HG03558 (cell line): Measurements from ENCODE around the gene RNF34.

Experiments
- ATAC-seq: cut with Tn5 transposase; IDR thresholded peaks from one replicate; pipeline ENCODE4 v1.9.1; 2021; ENCODE audit warnings: moderate number of reproducible peaks; ENCODE audit not compliant: unreplicated experiment; ENCODE audit errors: extremely low read depth

The RNF34 gene

DNA sequence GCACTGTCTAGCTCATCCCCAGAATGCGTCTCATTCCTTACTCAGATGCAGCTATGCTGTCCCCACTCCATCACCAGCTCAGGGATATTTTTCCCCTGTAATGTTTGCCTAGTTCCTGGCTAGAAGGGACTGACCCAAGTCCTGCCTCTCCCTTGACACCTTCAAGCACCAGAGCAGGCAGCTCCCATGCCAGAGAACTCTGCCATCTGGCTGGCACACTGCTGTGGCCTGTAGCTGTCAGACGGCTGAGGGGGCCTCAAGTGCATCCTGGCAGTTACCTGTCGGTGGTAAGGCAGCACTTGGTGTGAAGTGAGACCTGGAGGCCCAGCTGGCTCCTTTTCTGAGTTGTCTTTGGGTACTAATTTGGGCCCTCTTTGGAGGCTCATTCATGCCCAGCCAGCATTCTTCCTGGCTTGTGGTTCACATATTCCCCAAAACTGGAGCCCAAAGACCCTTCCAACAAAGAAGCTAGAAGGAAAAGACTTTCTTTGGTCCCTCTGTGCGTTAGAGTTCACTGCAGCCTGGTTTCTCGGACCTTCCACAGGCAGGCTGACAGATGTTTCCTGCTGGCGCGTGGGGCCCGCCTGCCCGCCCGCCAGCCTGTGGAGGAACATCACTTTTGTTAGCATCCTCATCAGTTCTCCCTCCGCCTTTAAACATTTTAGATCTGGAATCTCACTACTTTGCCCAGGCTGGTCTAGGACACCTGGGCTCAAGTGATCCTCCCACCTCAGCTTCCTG is 33.0 kb downstream of the RNF34 start:
- ATAC-seq, result no peak

GRCh38 chr12:121436706-121437105 is 36.8 kb downstream of the RNF34 start:
- no peak for ATAC-seq

GRCh38 chr12:121438905-121439304 is 39.0 kb downstream of the RNF34 start:
- no peak for ATAC-seq

DNA sequence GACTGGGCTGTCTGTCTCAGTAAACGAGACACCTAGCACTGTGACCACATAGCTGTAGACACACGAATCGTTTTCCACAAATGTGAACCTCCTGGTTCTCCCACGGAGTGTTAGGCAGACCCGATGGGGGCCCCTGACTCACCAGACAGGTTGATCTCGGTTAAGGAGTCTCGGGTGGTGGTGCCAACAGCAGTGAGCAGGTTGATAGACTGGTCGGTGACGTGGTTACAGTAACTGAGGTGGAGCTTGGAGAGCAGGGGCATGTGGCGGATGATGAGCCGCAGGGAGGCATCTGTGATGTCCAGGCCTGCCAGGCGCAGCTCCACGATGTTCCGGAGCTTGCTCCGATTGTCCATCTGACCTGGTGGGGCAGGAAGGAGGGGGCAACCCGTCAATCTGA is 39.8 kb downstream of the RNF34 start:
- no peak for ATAC-seq

GRCh38 chr12:121440768-121441167 is 40.9 kb downstream of the RNF34 start:
- no peak for ATAC-seq

DNA sequence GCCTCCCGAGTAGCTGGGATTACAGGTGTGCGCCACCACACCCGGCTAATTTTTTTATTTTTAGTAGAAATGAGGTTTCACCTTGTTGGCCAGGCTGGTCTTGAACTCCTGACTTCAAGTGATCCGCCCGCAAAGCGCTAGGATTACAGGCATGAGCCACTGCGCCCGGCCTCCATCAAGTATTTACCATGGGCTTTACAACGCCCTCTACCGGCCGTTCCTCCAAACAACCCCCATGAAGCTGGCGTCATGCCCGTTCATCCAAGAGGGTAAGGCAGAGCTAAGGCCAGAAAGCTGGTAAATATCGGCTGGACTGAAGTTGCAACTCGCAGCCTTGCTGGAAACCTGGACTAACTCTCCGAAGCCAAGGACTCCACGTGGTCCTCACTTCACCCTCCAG is 41.6 kb downstream of the RNF34 start:
- ATAC-seq, result no peak

DNA sequence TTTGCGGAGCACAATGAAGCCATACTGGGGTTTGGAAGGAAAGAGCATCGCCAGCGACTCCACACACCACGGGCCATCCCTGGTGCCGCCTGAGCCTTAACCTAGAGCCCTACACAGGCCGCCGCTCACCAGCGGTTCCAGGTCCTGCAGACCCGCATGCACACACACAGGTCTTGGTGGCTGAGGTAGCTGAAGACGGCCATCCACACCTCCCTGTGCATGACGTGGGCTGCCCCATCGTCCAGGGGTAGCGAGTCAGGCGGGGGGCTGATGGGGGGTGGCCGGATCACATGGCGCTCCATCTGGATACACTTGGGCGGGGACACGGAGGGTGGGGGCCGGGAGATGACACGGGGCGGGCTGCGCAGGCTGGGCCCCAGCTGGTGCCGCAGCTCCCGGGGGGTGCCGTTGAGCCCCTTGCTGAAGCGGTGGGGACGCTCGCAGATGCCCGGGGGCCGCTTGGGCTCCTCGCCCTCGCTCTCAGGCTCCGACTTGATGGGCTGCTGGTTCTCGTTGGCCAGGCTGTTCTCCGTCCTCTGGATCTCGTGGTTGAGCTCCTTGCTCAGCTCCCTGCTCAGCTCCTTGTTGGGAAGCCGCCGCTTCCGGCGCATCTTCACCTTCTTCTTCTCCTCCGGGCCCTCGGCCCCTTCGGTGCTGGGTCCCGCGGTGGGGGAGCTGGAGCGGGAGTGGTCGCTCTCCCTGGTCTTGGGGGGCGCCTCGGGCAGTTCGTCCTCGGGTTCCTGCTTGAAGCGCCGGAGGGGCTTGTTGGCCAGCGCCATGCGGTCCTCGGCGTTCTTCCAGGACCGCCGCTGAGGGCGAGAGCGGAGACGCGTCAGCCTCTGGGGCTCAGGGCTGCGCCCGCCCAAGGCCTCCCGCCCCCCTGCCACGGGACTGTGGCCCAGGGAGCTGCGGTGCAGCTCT is 42.4 kb downstream of the RNF34 start:
- no peak for ATAC-seq

DNA sequence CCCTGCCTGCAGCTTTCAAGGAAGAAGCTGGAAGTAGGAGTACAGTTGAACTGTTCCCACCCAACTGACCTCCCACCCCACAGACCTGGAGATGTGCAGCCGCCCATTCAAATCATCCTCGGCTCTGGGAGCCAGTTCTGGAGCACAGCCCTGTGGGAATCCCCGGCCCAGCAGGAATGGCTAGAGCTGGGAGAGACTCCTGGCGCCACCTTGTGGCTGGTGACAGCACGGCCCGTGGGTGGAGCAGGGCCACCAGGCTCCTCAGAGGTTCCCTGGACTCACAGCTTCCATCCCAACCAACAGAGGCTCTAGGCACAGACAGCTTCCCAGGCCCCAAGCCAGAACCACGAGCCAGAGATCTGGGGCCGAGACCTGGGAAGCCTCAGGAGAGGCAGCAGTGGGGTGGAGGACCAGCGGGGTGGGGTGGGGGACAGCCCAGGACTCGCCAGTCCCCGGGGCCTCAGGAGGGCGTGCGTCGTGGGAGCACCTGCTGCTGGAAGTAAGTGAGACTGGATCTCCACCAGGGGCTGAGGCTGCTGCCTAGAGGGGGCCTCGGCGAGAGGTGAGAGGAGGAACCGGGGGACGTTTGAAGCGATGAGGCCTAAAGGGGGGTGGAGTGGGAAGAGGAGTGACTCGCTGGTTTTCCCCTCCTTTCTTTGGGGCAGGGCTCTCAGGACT is 43.4 kb downstream of the RNF34 start:
- no peak for ATAC-seq

GRCh38 chr12:121443911-121444841 is 44.3 kb downstream of the RNF34 start:
- ATAC-seq, result no peak

DNA sequence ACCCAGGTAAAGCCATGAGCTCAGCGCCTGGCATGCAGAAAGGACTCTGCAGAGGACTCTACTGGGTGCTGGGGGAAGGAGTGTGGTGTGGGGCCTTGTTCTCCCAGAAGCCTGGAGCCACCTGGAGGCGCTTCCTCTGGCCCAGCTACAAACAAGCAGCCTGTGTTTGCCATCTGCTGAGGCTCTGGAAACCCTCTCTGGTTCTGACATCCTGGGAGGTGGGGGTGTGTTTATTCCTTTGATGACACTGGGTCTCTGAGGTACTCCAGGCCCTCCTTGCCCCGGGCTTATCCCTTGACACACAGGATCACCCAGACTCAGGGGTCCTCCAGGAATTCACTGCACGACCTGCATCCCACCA is 44.9 kb downstream of the RNF34 start:
- ATAC-seq, result no peak

GRCh38 chr12:121446750-121447149 is 46.8 kb downstream of the RNF34 start:
- no peak for ATAC-seq

- no peak for ATAC-seq
Measured at GRCh38 chr12:121448771-121449315, 48.9 kb downstream of the RNF34 start.

DNA sequence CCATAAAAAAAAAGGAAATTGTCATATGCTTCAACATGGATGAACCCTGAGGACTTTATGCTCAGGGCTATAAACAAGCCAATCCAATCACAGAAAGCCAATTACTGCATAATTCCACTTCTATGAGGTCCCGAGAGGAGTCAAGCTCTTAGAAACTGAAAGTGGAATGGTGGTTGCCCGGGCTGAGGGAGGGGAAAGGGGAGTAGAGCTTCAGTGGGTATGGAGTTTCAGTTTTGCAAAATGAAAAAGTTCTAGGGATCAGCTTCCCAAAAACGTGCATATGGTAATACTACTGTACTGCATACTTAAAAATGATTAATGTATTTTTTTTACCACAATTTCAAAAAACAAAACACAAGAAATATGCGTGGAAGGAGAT is 52.0 kb downstream of the RNF34 start:
- ATAC-seq, result no peak

- ATAC-seq, result no peak
Measured at GRCh38 chr12:121452340-121452984, 52.5 kb downstream of the RNF34 start.

DNA sequence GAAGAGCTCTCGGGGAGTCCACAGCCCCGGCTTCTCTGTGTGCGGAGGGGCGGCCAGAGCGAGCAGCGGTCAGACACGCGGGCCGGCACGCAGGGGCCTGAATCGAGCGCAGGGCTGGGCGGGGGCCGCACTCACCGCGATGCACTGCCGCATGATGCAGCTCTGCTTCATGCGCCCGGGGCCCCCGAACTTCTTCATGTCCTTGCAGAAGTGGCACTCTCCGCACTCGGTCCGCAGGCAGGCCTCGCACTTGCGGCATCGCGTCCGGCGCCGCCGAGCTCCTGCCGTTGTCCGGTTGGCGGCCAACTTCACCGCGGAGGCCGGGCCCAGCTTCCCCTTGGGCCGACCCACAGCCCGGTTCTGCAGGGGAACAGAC is 53.1 kb downstream of the RNF34 start:
- ATAC-seq, result no peak

- no peak for ATAC-seq
Measured at GRCh38 chr12:121453629-121454028, 53.7 kb downstream of the RNF34 start.

DNA sequence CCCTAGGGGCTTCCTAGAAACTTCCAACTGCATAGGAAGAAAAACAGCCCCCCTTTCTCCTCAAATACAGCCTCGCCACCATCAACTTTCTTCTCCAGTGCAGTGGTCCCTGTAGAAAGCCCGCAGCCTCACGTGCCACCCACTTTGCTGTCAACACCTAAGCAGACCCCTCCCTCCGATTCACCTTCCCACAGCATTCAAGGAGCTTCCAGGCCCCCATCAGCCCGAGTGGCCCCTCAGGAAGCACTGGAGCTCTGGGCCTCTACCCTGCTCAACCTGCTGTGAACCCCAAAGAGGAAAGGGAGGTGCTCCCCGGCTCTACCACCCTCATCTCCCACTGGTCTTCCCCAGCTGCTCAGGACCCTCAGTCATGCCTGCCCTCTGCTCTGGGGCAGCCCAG is 55.0 kb downstream of the RNF34 start:
- no peak for ATAC-seq

DNA sequence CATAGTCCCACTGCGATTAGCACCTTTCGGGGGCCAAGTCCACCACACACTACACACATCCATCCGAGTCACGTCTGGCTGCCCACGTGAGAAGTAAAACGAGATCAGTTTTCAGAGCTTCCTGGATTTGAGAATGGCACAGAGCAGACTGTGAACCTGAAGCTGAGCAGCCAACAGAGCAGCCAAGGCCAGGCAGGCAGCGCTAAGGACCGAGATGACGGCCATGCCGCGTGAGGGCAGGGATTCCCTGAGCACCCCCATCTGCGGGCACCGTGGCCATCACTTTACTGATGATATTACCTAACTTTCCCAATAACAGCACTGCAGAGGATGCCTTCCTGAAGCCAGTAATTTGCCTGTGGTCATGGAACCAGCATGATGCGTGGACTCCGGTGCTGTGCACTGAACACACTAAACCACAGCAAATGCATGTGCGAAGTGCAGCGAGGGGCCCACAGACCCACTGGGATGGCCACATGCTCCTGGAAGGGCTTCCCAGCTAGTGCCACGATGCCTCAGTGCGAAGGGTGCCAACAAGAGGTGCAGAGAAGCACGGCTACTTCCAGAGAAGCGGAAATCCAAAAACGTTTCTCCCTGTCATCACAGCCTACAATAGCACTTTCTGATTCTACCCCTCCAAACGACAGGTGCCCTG is 56.0 kb downstream of the RNF34 start:
- ATAC-seq, result no peak

DNA sequence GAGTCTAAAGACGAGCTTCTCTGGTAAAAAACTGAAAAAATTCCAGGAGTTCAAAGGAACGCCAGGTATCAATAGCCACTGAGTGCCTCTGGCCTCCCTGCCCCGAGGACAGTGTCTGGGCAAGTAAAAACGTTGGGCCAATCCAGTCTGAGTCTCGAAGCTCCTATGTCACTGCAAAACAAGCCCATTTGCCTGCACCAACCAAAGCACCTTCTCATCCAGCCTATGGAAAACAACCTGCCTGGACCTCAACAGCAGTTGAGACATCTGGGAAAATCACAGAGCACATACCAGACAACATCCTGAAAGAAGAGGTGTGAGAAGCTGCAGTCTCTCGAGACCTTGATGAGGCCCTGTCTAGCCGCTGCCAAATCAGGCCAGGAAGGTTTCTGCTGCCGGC is 56.6 kb downstream of the RNF34 start:
- ATAC-seq, result no peak
